AG04449 (cell line): ENCODE data around the gene VWC2L.

Source experiments
- CTCF ChIA-PET: fragments of 350-600 bp; formaldehyde crosslinking; extraction: SDS; loops from one replicate; lab custom pipeline; 2021; ENCODE audit warnings: antibody characterized with exemption; lab: Yijun Ruan, JAX
- POLR2A ChIA-PET: fragments of 400-600, 350-600 bp; formaldehyde crosslinking; extraction: SDS; loops from one replicate; lab custom pipeline; 2020; ENCODE audit warnings: antibody characterized with exemption, inconsistent platforms; lab: Yijun Ruan, JAX
- DNase-seq: peaks from one replicate; pipeline ENCODE4 v3.0.0-alpha.2; 2010; ENCODE audit warnings: low read depth, low spot score
- H3K4me3 ChIP-seq: 2 replicates; pipeline ENCODE4 v1.5.1; 2011; ENCODE audit warnings: low read depth, mild to moderate bottlenecking, control low read depth, low read length
- TF ChIP-seq, protein P1 (sequence below): IDR thresholded peaks from one replicate; pipeline ENCODE4 v1.5.1; 2011; ENCODE audit warnings: mild to moderate bottlenecking, moderate library complexity, low read length, control low read depth, inconsistent platforms; ENCODE audit not compliant: insufficient read depth; ENCODE audit errors: missing control alignments

The VWC2L gene

DNA sequence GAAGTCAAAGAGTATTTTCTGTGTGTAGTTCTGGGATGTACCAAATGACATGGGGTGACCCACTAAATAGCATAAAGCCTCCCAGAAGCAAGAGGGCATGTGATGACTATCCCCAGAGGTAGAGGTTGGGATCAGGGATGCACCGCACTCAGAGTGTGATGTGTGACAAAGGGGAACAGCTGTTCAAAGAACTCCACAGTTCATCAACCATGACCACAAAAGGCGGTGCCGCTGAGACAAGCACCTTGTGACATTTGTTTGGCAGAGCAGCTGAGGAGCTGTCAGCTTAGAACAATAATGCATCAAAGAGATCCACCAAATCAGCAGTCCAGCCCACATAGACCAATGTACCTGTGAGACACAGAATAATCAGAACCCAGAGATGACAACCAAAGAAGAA, 81.3 kb downstream of the VWC2L start:
- DNase-seq: no peak
- H3K4me3 ChIP-seq: no peak overlapping the region
- TF ChIP-seq, protein P1, sequence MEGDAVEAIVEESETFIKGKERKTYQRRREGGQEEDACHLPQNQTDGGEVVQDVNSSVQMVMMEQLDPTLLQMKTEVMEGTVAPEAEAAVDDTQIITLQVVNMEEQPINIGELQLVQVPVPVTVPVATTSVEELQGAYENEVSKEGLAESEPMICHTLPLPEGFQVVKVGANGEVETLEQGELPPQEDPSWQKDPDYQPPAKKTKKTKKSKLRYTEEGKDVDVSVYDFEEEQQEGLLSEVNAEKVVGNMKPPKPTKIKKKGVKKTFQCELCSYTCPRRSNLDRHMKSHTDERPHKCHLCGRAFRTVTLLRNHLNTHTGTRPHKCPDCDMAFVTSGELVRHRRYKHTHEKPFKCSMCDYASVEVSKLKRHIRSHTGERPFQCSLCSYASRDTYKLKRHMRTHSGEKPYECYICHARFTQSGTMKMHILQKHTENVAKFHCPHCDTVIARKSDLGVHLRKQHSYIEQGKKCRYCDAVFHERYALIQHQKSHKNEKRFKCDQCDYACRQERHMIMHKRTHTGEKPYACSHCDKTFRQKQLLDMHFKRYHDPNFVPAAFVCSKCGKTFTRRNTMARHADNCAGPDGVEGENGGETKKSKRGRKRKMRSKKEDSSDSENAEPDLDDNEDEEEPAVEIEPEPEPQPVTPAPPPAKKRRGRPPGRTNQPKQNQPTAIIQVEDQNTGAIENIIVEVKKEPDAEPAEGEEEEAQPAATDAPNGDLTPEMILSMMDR: no peak
- POLR2A ChIA-PET: no interaction called here
- CTCF ChIA-PET: no interaction called here

DNA sequence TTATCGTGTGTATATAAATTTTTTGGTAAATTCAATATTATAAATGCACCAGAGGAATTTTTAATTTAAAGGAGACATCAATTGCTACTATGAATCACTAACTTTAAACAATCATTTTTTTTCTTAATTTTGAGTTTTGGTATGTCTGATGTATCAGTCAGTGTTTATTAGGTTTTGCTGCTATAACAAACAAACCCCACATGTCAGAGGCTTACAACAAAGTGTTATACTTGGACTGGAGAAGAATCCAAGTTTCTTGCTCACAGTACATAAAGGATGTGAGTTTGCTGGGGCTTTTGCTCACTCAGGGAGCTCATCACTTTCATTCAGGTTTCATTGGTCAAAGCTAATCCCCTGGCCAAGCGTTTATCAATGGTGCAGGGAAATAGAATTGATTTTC, 81.8 kb downstream of the VWC2L start:
- TF ChIP-seq, protein P1: no peak
- DNase-seq: no peak
- H3K4me3 ChIP-seq: no peak overlapping the region
- ChIA-PET POLR2A (no interaction called here), CTCF (no interaction called here)

DNA sequence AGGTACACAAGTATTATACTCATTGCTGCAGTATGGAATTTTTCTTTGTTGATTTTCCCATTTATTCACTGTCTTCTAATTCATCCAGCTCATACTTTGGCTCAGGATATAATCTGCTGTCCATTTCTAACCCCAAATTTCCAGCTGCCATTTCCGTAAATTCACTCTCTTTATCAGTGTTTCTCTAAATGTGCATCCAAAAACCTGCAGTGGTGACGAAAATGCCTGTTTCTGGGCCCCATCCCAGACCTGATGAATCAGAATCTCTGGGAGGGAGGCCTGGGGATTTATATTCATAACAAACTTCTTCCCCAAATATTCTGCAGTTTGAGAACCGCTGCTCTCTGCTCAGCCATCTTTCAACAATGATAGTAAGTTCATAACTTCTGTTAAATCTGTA, 86.6 kb downstream of the VWC2L start:
- H3K4me3 ChIP-seq: no peak overlapping the region
- POLR2A ChIA-PET: interaction anchor here (0.6 kb wide), 1 partner anchor 606 kb away, joined by 6 read pairs; no protein-coding TSS in a partner anchor
- CTCF ChIA-PET: no interaction called here
- TF ChIP-seq, protein P1: no peak
- no peak for DNase-seq

DNA sequence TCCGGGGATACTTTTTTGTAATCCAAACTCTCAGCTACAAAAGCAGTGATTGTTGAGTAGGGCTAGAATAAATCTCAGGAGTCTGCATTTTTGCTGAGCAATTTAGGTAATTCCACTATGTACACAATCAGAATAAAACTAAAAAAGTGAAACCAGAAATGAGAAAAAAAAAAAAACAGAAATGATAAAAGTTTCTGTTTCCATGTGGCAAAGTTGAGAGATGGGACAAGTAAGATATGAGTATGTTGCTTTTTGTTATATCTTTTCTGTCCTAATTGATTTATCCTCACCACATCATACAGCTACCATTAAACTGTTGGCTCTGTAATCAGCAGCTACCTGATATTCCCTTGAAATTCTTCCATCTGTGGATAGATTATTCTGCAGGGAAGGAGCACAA, 92.7 kb downstream of the VWC2L start:
- H3K4me3 ChIP-seq: no peak overlapping the region
- DNase-seq: no peak
- TF ChIP-seq, protein P1: no peak
- ChIA-PET POLR2A (no interaction called here), CTCF (no interaction called here)

DNA sequence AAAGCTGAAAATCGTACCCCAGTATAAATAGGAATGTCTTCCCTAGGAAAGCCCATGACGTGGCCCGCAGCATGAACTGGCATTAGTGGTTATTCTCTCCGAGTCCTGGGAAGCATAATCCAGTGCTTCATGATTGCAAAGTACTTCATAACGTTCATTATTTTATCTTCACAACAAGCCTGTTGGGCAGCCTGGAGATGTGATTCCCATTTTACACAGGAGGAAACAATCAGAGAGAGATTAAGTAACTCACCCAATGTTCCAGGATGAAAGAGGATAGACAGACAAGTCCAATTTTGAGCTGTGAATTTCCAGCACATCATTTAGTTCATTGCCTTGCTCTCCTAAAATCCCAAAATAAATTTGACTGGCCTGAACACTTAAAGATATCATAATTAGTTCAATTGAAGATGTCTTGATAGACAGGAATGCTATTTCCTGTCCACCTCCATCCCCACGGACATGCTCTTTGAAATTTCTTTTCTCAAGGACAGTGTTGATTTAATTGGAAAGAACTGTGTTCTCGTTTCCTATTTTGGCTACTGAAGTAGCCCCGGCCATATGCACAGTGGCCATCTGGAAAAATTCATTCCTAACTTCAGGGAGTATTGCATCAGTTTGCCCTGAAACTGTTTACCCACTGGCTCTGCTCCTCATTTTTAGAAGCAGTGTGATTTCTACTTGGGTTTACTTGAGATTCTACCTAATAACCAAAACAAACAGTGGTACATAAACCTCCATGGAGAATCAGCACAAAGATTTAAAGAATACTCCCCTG, 93.9 kb downstream of the VWC2L start:
- no peak overlapping the region for H3K4me3 ChIP-seq
- ChIA-PET POLR2A (no interaction called here), CTCF (no interaction called here)
- no peak for DNase-seq
- TF ChIP-seq, protein P1: no peak

DNA sequence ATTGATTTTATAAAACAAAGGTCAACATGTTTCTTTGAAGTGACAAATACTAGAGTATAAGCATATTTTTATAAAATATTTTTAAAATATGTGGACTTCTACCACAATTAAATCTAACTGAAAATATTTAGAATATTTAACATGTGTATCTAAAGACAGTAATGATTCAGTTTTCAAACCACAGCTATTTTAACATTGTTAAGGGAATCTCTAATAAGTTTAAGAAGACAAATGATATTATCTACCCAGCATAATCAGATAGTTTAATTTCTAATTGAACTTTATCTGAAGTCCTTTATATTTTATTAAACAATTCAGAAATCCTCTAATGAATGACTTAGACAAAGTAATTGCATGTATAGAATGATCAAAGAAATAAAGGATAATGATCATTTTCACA, 96.2 kb downstream of the VWC2L start:
- ChIA-PET CTCF (no interaction called here), POLR2A (no interaction called here)
- H3K4me3 ChIP-seq: no peak overlapping the region
- TF ChIP-seq, protein P1: no peak
- DNase-seq: no peak
